Measurements from ENCODE around the gene STRN4.
"Not testable (repeated sequence)": the region's sequence is repeated elsewhere in the genome, so short reads cannot be mapped to it uniquely, and the experiment has no call there.

The STRN4 gene

GRCh38 chr19:46784262-46785053 lies 38.2 kb upstream of the STRN4 start:
- H3K4me3 ChIP-seq (ENCODE audit: low read depth, low read length), result peak overlapping the region; percentile 100
- H3K4me1 ChIP-seq, result no peaks in the 10 kb centered on the region; the same call in 1 of the 2 replicates
- no peaks in the 10 kb centered on the region for H3K9me3 ChIP-seq
- peak; percentile 83 for DNase-seq
- no peaks in the 10 kb centered on the region for H3K27me3 ChIP-seq
- TF ChIP-seq, protein P1, sequence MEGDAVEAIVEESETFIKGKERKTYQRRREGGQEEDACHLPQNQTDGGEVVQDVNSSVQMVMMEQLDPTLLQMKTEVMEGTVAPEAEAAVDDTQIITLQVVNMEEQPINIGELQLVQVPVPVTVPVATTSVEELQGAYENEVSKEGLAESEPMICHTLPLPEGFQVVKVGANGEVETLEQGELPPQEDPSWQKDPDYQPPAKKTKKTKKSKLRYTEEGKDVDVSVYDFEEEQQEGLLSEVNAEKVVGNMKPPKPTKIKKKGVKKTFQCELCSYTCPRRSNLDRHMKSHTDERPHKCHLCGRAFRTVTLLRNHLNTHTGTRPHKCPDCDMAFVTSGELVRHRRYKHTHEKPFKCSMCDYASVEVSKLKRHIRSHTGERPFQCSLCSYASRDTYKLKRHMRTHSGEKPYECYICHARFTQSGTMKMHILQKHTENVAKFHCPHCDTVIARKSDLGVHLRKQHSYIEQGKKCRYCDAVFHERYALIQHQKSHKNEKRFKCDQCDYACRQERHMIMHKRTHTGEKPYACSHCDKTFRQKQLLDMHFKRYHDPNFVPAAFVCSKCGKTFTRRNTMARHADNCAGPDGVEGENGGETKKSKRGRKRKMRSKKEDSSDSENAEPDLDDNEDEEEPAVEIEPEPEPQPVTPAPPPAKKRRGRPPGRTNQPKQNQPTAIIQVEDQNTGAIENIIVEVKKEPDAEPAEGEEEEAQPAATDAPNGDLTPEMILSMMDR (IDR thresholded peaks at IDR 0.05; ENCODE audit: low read depth, low read length), result peak; percentile 46
- peaks cover 70% of the 10 kb centered on the region for H3K36me3 ChIP-seq

GRCh38 chr19:46783670-46784069 lies 37.4 kb upstream of the STRN4 start:
- peaks cover 78% of the 10 kb centered on the region for H3K36me3 ChIP-seq
- no peaks in the 10 kb centered on the region for H3K9me3 ChIP-seq
- H3K4me1 ChIP-seq, result no peaks in the 10 kb centered on the region; the same call in 1 of the 2 replicates
- TF ChIP-seq, protein P1 (IDR thresholded peaks at IDR 0.05; ENCODE audit: low read depth, low read length), result no peak
- no peaks in the 10 kb centered on the region for H3K27me3 ChIP-seq
- peak overlapping the region; percentile 100 for H3K4me3 ChIP-seq (ENCODE audit: low read depth, low read length)
- DNase-seq, result no peak

GRCh38 chr19:46782355-46783019 lies 36.2 kb upstream of the STRN4 start:
- TF ChIP-seq, protein P1 (IDR thresholded peaks at IDR 0.05; ENCODE audit: low read depth, low read length), result no peak
- H3K36me3 ChIP-seq, result peaks cover 86% of the 10 kb centered on the region
- no peaks in the 10 kb centered on the region for H3K27me3 ChIP-seq
- no peaks in the 10 kb centered on the region for H3K9me3 ChIP-seq
- no peak for DNase-seq
- H3K4me3 ChIP-seq (ENCODE audit: low read depth, low read length), result no peak overlapping the region
- no peaks in the 10 kb centered on the region; the same call in 1 of the 2 replicates for H3K4me1 ChIP-seq

- not testable (repeated sequence) for H3K9me3 ChIP-seq; H3K4me3 ChIP-seq (ENCODE audit: low read depth, low read length); H3K4me1 ChIP-seq; DNase-seq; H3K27me3 ChIP-seq
- H3K36me3 ChIP-seq, result peaks cover 91% of the 10 kb centered on the region
Observed at GRCh38 chr19:46777956-46778645, 31.9 kb upstream of the STRN4 start.

- Histone ChIP-seq H3K9me3 (peaks cover 2% of the 10 kb centered on the region; the same call in 1 of the 2 replicates), H3K4me3 (ENCODE audit: low read depth, low read length) (no peak overlapping the region), H3K36me3 (peaks cover 82% of the 10 kb centered on the region), H3K27me3 (no peaks in the 10 kb centered on the region), H3K4me1 (no peaks in the 10 kb centered on the region)
- TF ChIP-seq, protein P1 (IDR thresholded peaks at IDR 0.05; ENCODE audit: low read depth, low read length), result no peak
- no peak for DNase-seq
Observed at GRCh38 chr19:46776927-46777911, 31.0 kb upstream of the STRN4 start.

Measured in BE2C (cell line).